Right lung (tissue), 5 donors: Measurements from ENCODE around the gene TPD52L1. TPM values are rescaled to one million over a fixed set of nuclear protein-coding genes. Genes with fewer than 3 reads are reported as not detected.

Experiments
- DNase-seq, 2 donors: peaks; one replicate each; pipeline ENCODE4 v3.0.0-alpha.2; 2013
- polyA plus RNA-seq, 5 donors: library from polyadenylated mRNA; unstranded; fragments of 120-200 nt; gene quantifications; one replicate each; pipeline versions ENCODE4 v1.2.1 to v1.2.3, GENCODE V29; 2013; ENCODE audit warnings: inconsistent platforms in 1 of 5, low replicate concordance in 1 of 5; ENCODE audit not compliant: insufficient read length in 5 of 5, insufficient read depth in 1 of 5

Gene TPD52L1
- polyA plus RNA-seq, 5 donors = 74.1 to 119 (median 102) TPM

GRCh38 chr6:125302840-125303511 lies 149.4 kb downstream of the TPD52L1 start:
- DNase-seq = no peak

GRCh38 chr6:125303512-125303854 lies 149.9 kb downstream of the TPD52L1 start:
- no peak for DNase-seq

GRCh38 chr6:125304970-125305660 lies 151.5 kb downstream of the TPD52L1 start:
- DNase-seq = no peak

GRCh38 chr6:125306756-125307149 lies 153.2 kb downstream of the TPD52L1 start:
- DNase-seq = no peak

GRCh38 chr6:125307150-125307838 lies 153.7 kb downstream of the TPD52L1 start:
- DNase-seq = no peak

GRCh38 chr6:125307964-125308615 lies 154.5 kb downstream of the TPD52L1 start:
- DNase-seq = no peak

- peak in 1 of 2 donors; percentile 64 for DNase-seq
Observed at GRCh38 chr6:125310994-125311649, 157.5 kb downstream of the TPD52L1 start.

GRCh38 chr6:125312478-125312877 lies 158.9 kb downstream of the TPD52L1 start:
- DNase-seq = no peak

- no peak for DNase-seq
Observed at GRCh38 chr6:125312950-125313349, 159.4 kb downstream of the TPD52L1 start.

Other genes starting within 250 kb of the TPD52L1 start
- gene RNF217, start 191.3 kb upstream of the TPD52L1 start, polyA plus RNA-seq = 10 to 100 TPM; 14.6 to 34.3 (median 25.1) TPM
- 10 to 100 TPM; 78.3 to 91.6 (median 84.2) TPM for gene HDDC2, start 148.2 kb downstream of the TPD52L1 start, polyA plus RNA-seq